Uterus (tissue), 4 donors: ENCODE measurements around the gene TOLLIP. TPM values are rescaled to one million over a fixed set of nuclear protein-coding genes. Genes with fewer than 3 reads are reported as not detected.

Source experiments
- DNase-seq, 2 donors: peaks; one replicate each; pipeline ENCODE4 v3.0.0-alpha.2; 2019 to 2020
- H3K27ac ChIP-seq, 2 donors: fragments of 200-600 bp; sonication (generic); 1 replicate in 1 of 2; 2 replicates in 1 of 2; pipeline ENCODE4 v1.5.1; 2016 to 2018
- H3K27me3 ChIP-seq, 2 donors: fragments of 200-600 bp; sonication (generic); one replicate each; pipeline ENCODE4 v1.5.1; 2018 to 2019; ENCODE audit warnings: control low read depth in 1 of 2
- H3K36me3 ChIP-seq, 2 donors: fragments of 200-600 bp; sonication (generic); one replicate each; pipeline ENCODE4 v1.5.1; 2019; ENCODE audit warnings: control low read depth in 1 of 2
- H3K4me1 ChIP-seq, 2 donors: fragments of 200-600 bp; sonication (generic); one replicate each; pipeline ENCODE4 v1.5.1; 2018 to 2019; ENCODE audit warnings: control low read depth in 1 of 2
- H3K4me3 ChIP-seq, 2 donors: fragments of 200-600 bp; sonication (generic); 1 replicate in 1 of 2; 2 replicates in 1 of 2; pipeline ENCODE4 v1.5.1; 2018 to 2019; ENCODE audit warnings: mild to moderate bottlenecking in 1 of 2
- H3K9me3 ChIP-seq, 2 donors: fragments of 200-600 bp; sonication (generic); one replicate each; pipeline ENCODE4 v1.5.1; 2019; ENCODE audit warnings: control low read depth in 1 of 2
- CTCF ChIP-seq, 4 experiments: fragments of 200-600 bp in 2 of 4; fragments of 450-650 bp in 2 of 4; sonication (generic) in 2 of 4; IDR thresholded peaks; one replicate each; pipeline ENCODE4 v1.5.1; 2016 to 2019; ENCODE audit warnings: antibody characterized with exemption in 4 of 4, mild to moderate bottlenecking in 2 of 4, moderate library complexity in 1 of 4
- POLR2A ChIP-seq, 2 donors: fragments of 450-650 bp; IDR thresholded peaks; one replicate each; pipeline ENCODE4 v1.6.1; 2016; ENCODE audit warnings: antibody characterized with exemption in 2 of 2, mild to moderate bottlenecking in 1 of 2, moderate library complexity in 1 of 2
- intact Hi-C: fragments of 100-400 bp; cut with DNase I; formaldehyde crosslinking; loops from one replicate; pipeline ENCODE4 v1.15.1; 2023; ENCODE audit warnings: low total_unique reads
- total RNA-seq, 4 donors: library from RNA; depleted of rRNA in 3 of 4; stranded (reverse); fragments of >200 nt in 3 of 4; gene quantifications; one replicate each; pipeline versions ENCODE4 v1.1.0 to v1.2.4, GENCODE V29; 2014 to 2023
- donor health status: DM: yes; HTN: yes; CAD: no.

Gene TOLLIP
- total RNA-seq, 4 donors from 2014 or later: 5.9 to 86.8 (median 36.2) TPM

GRCh38 chr11:1298695-1299492 is 10.5 kb downstream of the TOLLIP start:
- Histone ChIP-seq H3K36me3 (no peaks in the 10 kb centered on the region), H3K27ac (peak overlapping the region; percentile 47 to 79), H3K27me3 (no peaks in the 10 kb centered on the region), H3K9me3 (no peaks in the 10 kb centered on the region), H3K4me1 (peaks cover 0 to 12% of the 10 kb centered on the region in 2 donors), H3K4me3 (no peak overlapping the region)
- DNase-seq: peak; percentile 88 to 89
- intact Hi-C loops: no loop called here
- TF ChIP-seq CTCF (IDR thresholded peaks at IDR 0.05) (no peak), POLR2A (IDR thresholded peaks at IDR 0.05) (no peak)

GRCh38 chr11:1297576-1298473 is 11.6 kb downstream of the TOLLIP start:
- Histone ChIP-seq H3K9me3 (no peaks in the 10 kb centered on the region), H3K4me1 (peaks cover 0 to 12% of the 10 kb centered on the region in 2 donors), H3K36me3 (no peaks in the 10 kb centered on the region), H3K27me3 (no peaks in the 10 kb centered on the region), H3K4me3 (no peak overlapping the region), H3K27ac (peak overlapping the region in 1 of 2 donors; percentile 79)
- peak; percentile 13 for DNase-seq
- TF ChIP-seq POLR2A (IDR thresholded peaks at IDR 0.05) (no peak), CTCF (IDR thresholded peaks at IDR 0.05) (no peak)
- intact Hi-C loops: no loop called here

- H3K27ac ChIP-seq: no peak overlapping the region
- H3K9me3 ChIP-seq: no peaks in the 10 kb centered on the region
- peak in 1 of 2 donors; percentile 13 for DNase-seq
- no peaks in the 10 kb centered on the region for H3K27me3 ChIP-seq
- no peak for TF ChIP-seq CTCF (IDR thresholded peaks at IDR 0.05)
- intact Hi-C loops: no loop called here
- no peaks in the 10 kb centered on the region for H3K36me3 ChIP-seq
- peaks cover 0 to 12% of the 10 kb centered on the region in 2 donors for H3K4me1 ChIP-seq
- no peak overlapping the region for H3K4me3 ChIP-seq
Observed at GRCh38 chr11:1297011-1297575, 12.3 kb downstream of the TOLLIP start.

- Histone ChIP-seq H3K27ac (no peak overlapping the region), H3K4me3 (no peak overlapping the region), H3K9me3 (no peaks in the 10 kb centered on the region), H3K36me3 (no peaks in the 10 kb centered on the region), H3K4me1 (peaks cover 0 to 12% of the 10 kb centered on the region in 2 donors), H3K27me3 (no peaks in the 10 kb centered on the region)
- intact Hi-C loops: no loop called here
- no peak for TF ChIP-seq CTCF (IDR thresholded peaks at IDR 0.05)
- TF ChIP-seq POLR2A (IDR thresholded peaks at IDR 0.05): no peak
- peak in 1 of 2 donors; percentile 11 for DNase-seq
Observed at GRCh38 chr11:1296287-1296686, 13.1 kb downstream of the TOLLIP start.
